Lower leg skin (tissue), 4 donors: ENCODE data around the gene RAP1GAP. TPM values are rescaled to one million over a fixed set of nuclear protein-coding genes. Genes with fewer than 3 reads are reported as not detected.

Source experiments
- DNase-seq, 2 donors: peaks; one replicate each; pipeline ENCODE4 v3.0.0-alpha.2; 2019; ENCODE audit warnings: low spot score in 2 of 2
- H3K4me3 ChIP-seq: fragments of 200-600 bp; sonication (generic); 2 replicates; pipeline ENCODE4 v1.5.1; 2017; ENCODE audit warnings: mild to moderate bottlenecking, low read depth; ENCODE audit not compliant: poor library complexity, severe bottlenecking
- CTCF ChIP-seq, 3 donors: fragments of 450-650 bp; IDR thresholded peaks; one replicate each; pipeline ENCODE4 v1.5.1; 2016; ENCODE audit warnings: antibody characterized with exemption in 3 of 3, mild to moderate bottlenecking in 3 of 3, moderate library complexity in 2 of 3
- POLR2A ChIP-seq, 2 donors: fragments of 450-650 bp; IDR thresholded peaks; one replicate each; pipeline ENCODE4 v1.6.1; 2016 to 2017; ENCODE audit warnings: antibody characterized with exemption in 2 of 2, mild to moderate bottlenecking in 1 of 2, moderate library complexity in 1 of 2
- WGBS, 2 donors: methylation state at CpG; one replicate each; pipeline ENCODE4 v1.1.5; 2018; 5-methylcytosine and 5-hydroxymethylcytosine counted together
- intact Hi-C: fragments of 100-400 bp; cut with DNase I; formaldehyde crosslinking; loops from one replicate; pipeline ENCODE4 v1.15.0; 2023; ENCODE audit warnings: low total_unique reads
- total RNA-seq, 4 donors: library from RNA; depleted of rRNA; stranded (reverse); fragments of >200 nt; gene quantifications; one replicate each; pipeline ENCODE4 v1.1.0, GENCODE V29; 2016

RAP1GAP gene
- total RNA-seq, 4 donors from 2014 or later: 1.3 to 4.0 (median 2.6) TPM

- DNase-seq: no peak
- intact Hi-C loops: no loop called here
- no peak overlapping the region for H3K4me3 ChIP-seq
- no peak for TF ChIP-seq CTCF (IDR thresholded peaks at IDR 0.05)
- TF ChIP-seq POLR2A (IDR thresholded peaks at IDR 0.05): no peak
- WGBS, 2 donors: 85 to 89% methylated on average over 6 of the region's 6 CpGs
Observed at GRCh38 chr1:21572221-21572620, 96.9 kb downstream of the RAP1GAP start.

- TF ChIP-seq POLR2A (IDR thresholded peaks at IDR 0.05) (no peak), CTCF (IDR thresholded peaks at IDR 0.05) (no peak)
- H3K4me3 ChIP-seq: no peak overlapping the region
- DNase-seq: no peak
- WGBS, 2 donors: 66 to 82% methylated on average over 3 to 4 of the region's 4 CpGs
- intact Hi-C loops: no loop called here
Observed at GRCh38 chr1:21570885-21571284, 98.3 kb downstream of the RAP1GAP start.

DNA sequence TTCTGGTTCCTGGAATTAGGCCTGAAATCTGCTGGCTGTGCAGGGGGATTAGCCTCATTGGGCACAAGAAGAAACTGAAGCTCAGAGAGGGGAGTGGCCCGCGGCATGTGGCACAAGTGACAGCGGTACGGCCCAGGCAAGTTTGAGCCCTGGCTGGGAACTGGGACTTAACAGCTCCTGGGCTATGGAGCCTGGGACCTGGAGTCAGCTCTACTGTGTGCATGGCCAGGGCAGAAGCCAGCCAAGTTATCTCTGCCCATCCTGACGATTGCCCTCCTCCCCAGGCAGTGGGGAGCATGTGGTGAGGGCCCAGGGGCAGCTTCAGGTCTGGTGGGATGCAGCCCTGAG is 98.7 kb downstream of the RAP1GAP start:
- WGBS, 2 donors: 70 to 74% methylated on average over 4 to 5 of the region's 5 CpGs
- H3K4me3 ChIP-seq: no peak overlapping the region
- no peak for DNase-seq
- no peak for TF ChIP-seq POLR2A (IDR thresholded peaks at IDR 0.05)
- no peak for TF ChIP-seq CTCF (IDR thresholded peaks at IDR 0.05)
- intact Hi-C loops: no loop called here

DNA sequence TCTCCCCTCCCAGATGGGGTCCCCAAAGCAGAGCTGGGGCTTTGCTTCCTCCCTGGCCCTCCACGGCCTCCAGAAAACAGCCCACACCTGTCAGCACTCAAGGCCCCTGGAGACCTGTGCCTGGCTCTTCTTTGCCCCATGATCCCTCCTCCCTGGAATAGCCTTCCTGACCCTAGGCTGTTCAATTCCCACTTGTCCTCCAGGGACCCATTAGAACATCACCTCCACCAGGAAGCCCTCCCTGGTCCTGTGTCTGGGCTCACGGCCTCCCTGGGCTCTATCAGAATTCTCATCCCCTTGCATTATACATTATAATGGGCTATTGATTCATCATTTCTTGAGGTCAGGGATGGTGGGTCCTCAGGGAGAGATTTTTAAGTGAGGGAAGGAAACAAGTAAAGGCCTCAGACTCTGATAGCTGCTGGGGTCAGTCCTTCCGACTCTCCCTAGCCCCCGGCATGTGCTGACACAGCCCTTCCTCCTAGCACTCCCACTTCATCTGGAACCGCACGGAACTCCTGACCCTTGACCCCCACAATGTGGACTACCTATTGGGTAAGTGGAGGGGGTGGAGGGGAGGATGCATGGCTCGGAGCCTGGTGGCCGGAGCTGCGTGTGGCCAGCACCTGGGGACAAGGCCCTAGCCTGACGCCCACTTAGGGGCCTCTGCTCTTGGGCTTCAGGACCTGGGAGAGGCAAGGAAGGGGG is 99.2 kb downstream of the RAP1GAP start:
- 83 to 89% methylated on average over 9 to 10 of the region's 10 CpGs for WGBS, 2 donors
- no peak overlapping the region for H3K4me3 ChIP-seq
- intact Hi-C loops: no loop called here
- TF ChIP-seq POLR2A (IDR thresholded peaks at IDR 0.05): no peak
- no peak for DNase-seq

DNA sequence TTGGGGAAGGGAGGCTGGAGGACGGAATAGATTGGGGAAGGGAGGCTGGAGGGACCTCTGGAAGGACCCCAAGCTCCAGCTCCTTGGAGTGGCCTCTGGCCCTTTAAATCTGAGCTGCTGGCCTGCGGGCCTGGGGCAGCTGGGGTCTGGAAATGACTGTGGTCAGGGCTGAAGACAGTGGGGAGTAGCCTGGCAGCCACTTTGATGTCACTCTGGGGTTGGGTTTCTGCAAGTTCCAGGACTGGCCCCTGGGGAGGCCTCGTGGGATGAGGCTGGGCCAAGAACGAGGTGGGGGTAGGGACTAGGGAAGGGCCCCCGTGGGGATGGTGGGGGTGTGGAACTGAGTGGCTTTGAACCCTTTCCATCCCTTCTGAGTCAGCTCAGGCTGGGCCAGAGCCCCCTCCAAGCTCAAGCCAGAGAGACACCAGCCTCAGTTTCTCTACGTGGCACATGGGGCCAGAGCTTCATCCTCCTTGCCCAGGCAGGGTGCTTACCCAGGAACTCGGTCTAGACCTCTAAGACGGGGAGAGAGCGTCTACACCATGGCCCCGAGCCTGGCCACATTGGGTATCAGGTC is 100.3 kb downstream of the RAP1GAP start:
- TF ChIP-seq POLR2A (IDR thresholded peaks at IDR 0.05) (no peak), CTCF (IDR thresholded peaks at IDR 0.05) (no peak)
- intact Hi-C loops: no loop called here
- 77 to 78% methylated on average over 10 of the region's 10 CpGs for WGBS, 2 donors
- H3K4me3 ChIP-seq: no peak overlapping the region
- no peak for DNase-seq

GRCh38 chr1:21568006-21568746 is 101.0 kb downstream of the RAP1GAP start:
- no peak overlapping the region for H3K4me3 ChIP-seq
- TF ChIP-seq CTCF (IDR thresholded peaks at IDR 0.05) (no peak), POLR2A (IDR thresholded peaks at IDR 0.05) (no peak)
- DNase-seq: no peak
- 84 to 86% methylated on average over 15 of the region's 15 CpGs for WGBS, 2 donors
- intact Hi-C loops: no loop called here
